Naive thymus-derived CD8-positive, alpha-beta T cell (primary cell): Measurements from ENCODE around the gene CNRIP1. TPM values are rescaled to one million over a fixed set of nuclear protein-coding genes. Genes with fewer than 3 reads are reported as not detected.

Source experiments
- ATAC-seq, 2 donors: fragments of 150-1000 bp; cut with Tn5 transposase in 1 of 2; sonication (Bioruptor Pico), chemical (Tn5 transposase) in 1 of 2; 1 replicate in 1 of 2; 2 replicates in 1 of 2; pipeline ENCODE4 v1.10.0; 2021; ENCODE audit warnings: mild to moderate bottlenecking in 2 of 2, moderate library complexity in 2 of 2
- POLR2A ChIA-PET: fragments of 350-600 bp; sonication (Branson Sonifier 250); formaldehyde crosslinking; loops from one replicate; lab custom pipeline; 2021; ENCODE audit warnings: antibody characterized with exemption; lab: Charles Lee
- DNase-seq, 10 donors: peaks; one replicate each; pipeline versions ENCODE4 v3.0.0 to v3.0.0-alpha.2; 2020 to 2022
- H3K27ac Mint-ChIP-seq, 10 donors: one replicate each; pipeline ENCODE4 v1.8.0; 2020 to 2022; ENCODE audit warnings: mild to moderate bottlenecking in 10 of 10, mixed read lengths in 10 of 10, moderate library complexity in 4 of 10, inconsistent platforms in 1 of 10
- H3K27me3 Mint-ChIP-seq, 5 donors: one replicate each; pipeline ENCODE4 v1.8.0; 2021 to 2022; ENCODE audit warnings: mixed read lengths in 5 of 5
- H3K36me3 Mint-ChIP-seq, 3 donors: one replicate each; pipeline ENCODE4 v1.8.0; 2020 to 2022; ENCODE audit warnings: mixed read lengths in 3 of 3, mild to moderate bottlenecking in 2 of 3, inconsistent platforms in 1 of 3
- H3K4me1 Mint-ChIP-seq, 4 donors: one replicate each; pipeline ENCODE4 v1.8.0; 2021 to 2022; ENCODE audit warnings: mixed read lengths in 4 of 4
- H3K4me3 Mint-ChIP-seq, 10 donors: one replicate each; pipeline ENCODE4 v1.8.0; 2020 to 2022; ENCODE audit warnings: mild to moderate bottlenecking in 10 of 10, mixed read lengths in 10 of 10, moderate library complexity in 6 of 10, inconsistent platforms in 1 of 10
- H3K9me3 Mint-ChIP-seq, 9 donors: one replicate each; pipeline ENCODE4 v1.8.0; 2020 to 2022; ENCODE audit warnings: mixed read lengths in 9 of 9, mild to moderate bottlenecking in 3 of 9, inconsistent platforms in 1 of 9, moderate library complexity in 1 of 9
- polyA plus RNA-seq, 3 donors: library from polyadenylated mRNA; unstranded; fragments of 300-500 nt; fragmentation: Illumina TruSeq; gene quantifications; one replicate each; pipeline ENCODE4 v1.2.3, GENCODE V29; 2021
- total RNA-seq, 8 experiments: library from RNA in 2 of 8; stranded (reverse) in 2 of 8; gene quantifications; one replicate each; pipeline ENCODE4 v1.2.3 and lab custom pipeline; 2021 to 2026

The CNRIP1 gene
- total RNA-seq (not detected), polyA plus RNA-seq (not detected), total RNA-seq (lab: John Stamatoyannopoulos, UW) (0 to 0.17 (median 0) reads per million in 6 experiments)

GRCh38 chr2:68319398-68320117, at the start of gene CNRIP1:
CNRIP1 (minus strand) TSS chr2:68319949; CDS start chr2:68319400, 549 bp downstream.
- H3K27me3 Mint-ChIP-seq, result peaks cover 21 to 71% (median 51%) of the 10 kb centered on the region in 5 donors
- peak within 1 kb of the TSS; percentile 60 to 84 (median 76) for H3K4me3 Mint-ChIP-seq
- peak in 1 of 10 donors; percentile 4 for DNase-seq
- H3K9me3 Mint-ChIP-seq, result peaks cover 0 to 4% (median 0%) of the 10 kb centered on the region in 9 donors
- POLR2A ChIA-PET, result no interaction called here
- peaks cover 0 to 5% (median 0%) of the 10 kb centered on the region in 3 donors for H3K36me3 Mint-ChIP-seq
- peak within 1 kb of the TSS in 1 of 10 donors; percentile 40 for H3K27ac Mint-ChIP-seq
- ATAC-seq, result peak; percentile 10 to 33
- H3K4me1 Mint-ChIP-seq, result peaks cover 5 to 15% (median 12%) of the 10 kb centered on the region in 4 donors

GRCh38 chr2:68369337-68369734, 49.6 kb upstream of the CNRIP1 start:
- peaks cover 0 to 6% (median 2%) of the 10 kb centered on the region in 9 donors for H3K9me3 Mint-ChIP-seq
- H3K4me3 Mint-ChIP-seq, result peak overlapping the region in 2 of 10 donors; percentile 19 to 95

GRCh38 chr2:68368654-68369336, 49.0 kb upstream of the CNRIP1 start:
- H3K27me3 Mint-ChIP-seq, result no peaks in the 10 kb centered on the region

More at GRCh38 chr2:68369337-68369734, 49.6 kb upstream of the CNRIP1 start:
- peak overlapping the region in 2 of 10 donors; percentile 75 to 82 for H3K27ac Mint-ChIP-seq
- ATAC-seq (no peak), DNase-seq (no peak)
- POLR2A ChIA-PET, result no interaction called here
- H3K27me3 Mint-ChIP-seq, result no peaks in the 10 kb centered on the region
- peaks cover 0 to 2% (median 0%) of the 10 kb centered on the region in 3 donors for H3K36me3 Mint-ChIP-seq
- peaks cover 1 to 79% (median 5%) of the 10 kb centered on the region in 4 donors for H3K4me1 Mint-ChIP-seq

GRCh38 chr2:68367953-68368653, 48.4 kb upstream of the CNRIP1 start:
- H3K4me3 Mint-ChIP-seq, result peak overlapping the region in 2 of 10 donors; percentile 80 to 95
- peaks cover 0 to 2% (median 0%) of the 10 kb centered on the region in 3 donors for H3K36me3 Mint-ChIP-seq
- ATAC-seq (no peak), DNase-seq (no peak)
- H3K4me1 Mint-ChIP-seq, result peaks cover 1 to 85% (median 5%) of the 10 kb centered on the region in 4 donors
- H3K27me3 Mint-ChIP-seq, result no peaks in the 10 kb centered on the region
- H3K9me3 Mint-ChIP-seq, result peaks cover 0 to 6% (median 2%) of the 10 kb centered on the region in 9 donors
- peak overlapping the region in 3 of 10 donors; percentile 1 to 82 (median 75) for H3K27ac Mint-ChIP-seq
- POLR2A ChIA-PET, result no interaction called here

More at GRCh38 chr2:68368654-68369336, 49.0 kb upstream of the CNRIP1 start:
- H3K9me3 Mint-ChIP-seq, result peaks cover 0 to 6% (median 2%) of the 10 kb centered on the region in 9 donors
- POLR2A ChIA-PET, result no interaction called here
- peak overlapping the region in 3 of 10 donors; percentile 60 to 82 (median 75) for H3K27ac Mint-ChIP-seq
- peaks cover 1 to 79% (median 5%) of the 10 kb centered on the region in 4 donors for H3K4me1 Mint-ChIP-seq
- ATAC-seq, result no peak
- DNase-seq, result no peak
- H3K4me3 Mint-ChIP-seq, result peak overlapping the region in 2 of 10 donors; percentile 80 to 95
- peaks cover 0 to 2% (median 0%) of the 10 kb centered on the region in 3 donors for H3K36me3 Mint-ChIP-seq

- Mint-ChIP-seq H3K9me3 (peaks cover 0 to 6% (median 2%) of the 10 kb centered on the region in 9 donors), H3K4me3 (peak overlapping the region in 7 of 10 donors; percentile 25 to 95 (median 59)), H3K4me1 (peaks cover 2 to 79% (median 10%) of the 10 kb centered on the region in 4 donors), H3K27me3 (peaks cover 0 to 2% (median 0%) of the 10 kb centered on the region in 5 donors), H3K27ac (peak overlapping the region in 4 of 10 donors; percentile 50 to 87 (median 76)), H3K36me3 (peaks cover 0 to 2% (median 0%) of the 10 kb centered on the region in 3 donors)
- ATAC-seq (no peak), DNase-seq (no peak)
- POLR2A ChIA-PET, result no interaction called here
Measured at GRCh38 chr2:68366083-68366560, 46.4 kb upstream of the CNRIP1 start.

- ATAC-seq (no peak), DNase-seq (peak in 1 of 10 donors; percentile 36)
- Mint-ChIP-seq H3K4me1 (peaks cover 2 to 70% (median 10%) of the 10 kb centered on the region in 4 donors), H3K36me3 (peaks cover 0 to 2% (median 0%) of the 10 kb centered on the region in 3 donors), H3K27me3 (peaks cover 0 to 2% (median 0%) of the 10 kb centered on the region in 5 donors), H3K4me3 (peak within 1 kb of the TSS in 8 of 10 donors; percentile 25 to 95 (median 64)), H3K9me3 (peaks cover 0 to 6% (median 2%) of the 10 kb centered on the region in 9 donors), H3K27ac (peak within 1 kb of the TSS in 5 of 10 donors; percentile 50 to 94 (median 72))
- POLR2A ChIA-PET, result no interaction called here
Measured at GRCh38 chr2:68365087-68365486, 45.3 kb upstream of the CNRIP1 start, which contains the start of gene PLEK. PLEK (plus strand) TSS chr2:68365282; CDS start chr2:68365352, 70 bp downstream.

- Mint-ChIP-seq H3K4me1 (peaks cover 2 to 60% (median 10%) of the 10 kb centered on the region in 4 donors), H3K9me3 (peaks cover 0 to 4% (median 2%) of the 10 kb centered on the region in 9 donors), H3K27ac (peak overlapping the region in 3 of 10 donors; percentile 13 to 94 (median 87)), H3K36me3 (no peaks in the 10 kb centered on the region), H3K27me3 (peaks cover 0 to 2% (median 0%) of the 10 kb centered on the region in 5 donors), H3K4me3 (peak overlapping the region in 2 of 10 donors; percentile 93 to 95)
- ATAC-seq, result no peak
- POLR2A ChIA-PET, result no interaction called here
- no peak for DNase-seq
Measured at GRCh38 chr2:68363721-68364120, 44.0 kb upstream of the CNRIP1 start.

GRCh38 chr2:68362749-68363148, 43.0 kb upstream of the CNRIP1 start:
- POLR2A ChIA-PET, result no interaction called here
- Mint-ChIP-seq H3K27ac (peak overlapping the region in 4 of 10 donors; percentile 26 to 94 (median 66)), H3K4me1 (peaks cover 2 to 50% (median 10%) of the 10 kb centered on the region in 4 donors), H3K36me3 (no peaks in the 10 kb centered on the region), H3K9me3 (no peaks in the 10 kb centered on the region), H3K27me3 (peaks cover 0 to 2% (median 0%) of the 10 kb centered on the region in 5 donors), H3K4me3 (peak overlapping the region in 5 of 10 donors; percentile 31 to 81 (median 56))
- DNase-seq (no peak), ATAC-seq (no peak)

- ATAC-seq (peak; percentile 94 to 96), DNase-seq (peak; percentile 59 to 87 (median 71))
- H3K9me3 Mint-ChIP-seq, result no peaks in the 10 kb centered on the region
- peak overlapping the region; percentile 44 to 86 (median 79) for H3K4me3 Mint-ChIP-seq
- no peaks in the 10 kb centered on the region for H3K36me3 Mint-ChIP-seq
- H3K4me1 Mint-ChIP-seq, result peaks cover 2 to 43% (median 10%) of the 10 kb centered on the region in 4 donors
- H3K27me3 Mint-ChIP-seq, result peaks cover 0 to 2% (median 0%) of the 10 kb centered on the region in 5 donors
- POLR2A ChIA-PET, result no interaction called here
- peak overlapping the region in 7 of 10 donors; percentile 0 to 94 (median 1) for H3K27ac Mint-ChIP-seq
Measured at GRCh38 chr2:68362069-68362468, 42.3 kb upstream of the CNRIP1 start.

- no peaks in the 10 kb centered on the region for H3K36me3 Mint-ChIP-seq
- H3K9me3 Mint-ChIP-seq, result no peaks in the 10 kb centered on the region
- no peak overlapping the region for H3K27ac Mint-ChIP-seq
- H3K4me1 Mint-ChIP-seq, result peaks cover 2 to 32% (median 10%) of the 10 kb centered on the region in 4 donors
- ATAC-seq, result no peak
- H3K4me3 Mint-ChIP-seq, result no peak overlapping the region
- DNase-seq, result no peak
- POLR2A ChIA-PET, result no interaction called here
- peaks cover 0 to 2% (median 0%) of the 10 kb centered on the region in 5 donors for H3K27me3 Mint-ChIP-seq
Measured at GRCh38 chr2:68359889-68360288, 40.1 kb upstream of the CNRIP1 start.

- H3K4me1 Mint-ChIP-seq, result peaks cover 2 to 10% (median 8%) of the 10 kb centered on the region in 4 donors
Measured at GRCh38 chr2:68357605-68358337, 38.0 kb upstream of the CNRIP1 start.

More at GRCh38 chr2:68357605-68358337, 38.0 kb upstream of the CNRIP1 start:
- no peak overlapping the region for H3K4me3 Mint-ChIP-seq
- H3K9me3 Mint-ChIP-seq, result no peaks in the 10 kb centered on the region
- no peak for ATAC-seq
- no peaks in the 10 kb centered on the region for H3K36me3 Mint-ChIP-seq
- DNase-seq, result no peak
- H3K27ac Mint-ChIP-seq, result no peak overlapping the region
- POLR2A ChIA-PET, result no interaction called here
- H3K27me3 Mint-ChIP-seq, result peaks cover 0 to 2% (median 0%) of the 10 kb centered on the region in 5 donors
